OCI-LY7 (cell line): ENCODE results near the gene TXNDC2.

ENCODE experiments used
- EZH2phosphoT487 ChIP-seq: fragments of 200-600 bp; sonication (generic); IDR thresholded peaks from 2 replicates; pipeline ENCODE4 v1.6.1; 2018; ENCODE audit warnings: low read depth, borderline replicate concordance, mild to moderate bottlenecking, mixed run types, antibody characterized with exemption, low read length, moderate library complexity, mixed read lengths
- TF ChIP-seq, protein P1 (sequence below): fragments of 200-600 bp; sonication (generic); conservative IDR thresholded peaks from 2 replicates; pipeline ENCODE4 v1.5.1; 2014; ENCODE audit warnings: mild to moderate bottlenecking, antibody characterized with exemption, low read length, moderate library complexity, mixed read lengths

DNA sequence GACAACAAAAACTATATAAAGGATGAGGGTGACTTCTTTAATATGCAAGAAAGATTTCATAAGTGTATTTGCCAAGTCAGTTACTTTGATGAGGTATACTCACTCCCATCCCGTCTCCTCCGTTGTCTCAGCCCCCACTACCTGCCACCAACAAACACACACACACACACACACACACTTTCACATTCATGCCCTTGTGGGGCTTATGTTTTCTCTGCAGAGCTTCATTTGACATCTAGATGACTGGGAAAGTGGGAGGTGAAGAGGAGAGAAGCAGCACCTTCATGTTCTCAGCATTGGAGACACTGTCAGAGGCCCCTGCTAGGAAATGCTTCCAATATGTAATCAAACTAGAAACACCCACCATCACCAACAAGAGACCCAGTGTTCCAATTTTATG is 22.5 kb upstream of the TXNDC2 start:
- TF ChIP-seq, protein P1, sequence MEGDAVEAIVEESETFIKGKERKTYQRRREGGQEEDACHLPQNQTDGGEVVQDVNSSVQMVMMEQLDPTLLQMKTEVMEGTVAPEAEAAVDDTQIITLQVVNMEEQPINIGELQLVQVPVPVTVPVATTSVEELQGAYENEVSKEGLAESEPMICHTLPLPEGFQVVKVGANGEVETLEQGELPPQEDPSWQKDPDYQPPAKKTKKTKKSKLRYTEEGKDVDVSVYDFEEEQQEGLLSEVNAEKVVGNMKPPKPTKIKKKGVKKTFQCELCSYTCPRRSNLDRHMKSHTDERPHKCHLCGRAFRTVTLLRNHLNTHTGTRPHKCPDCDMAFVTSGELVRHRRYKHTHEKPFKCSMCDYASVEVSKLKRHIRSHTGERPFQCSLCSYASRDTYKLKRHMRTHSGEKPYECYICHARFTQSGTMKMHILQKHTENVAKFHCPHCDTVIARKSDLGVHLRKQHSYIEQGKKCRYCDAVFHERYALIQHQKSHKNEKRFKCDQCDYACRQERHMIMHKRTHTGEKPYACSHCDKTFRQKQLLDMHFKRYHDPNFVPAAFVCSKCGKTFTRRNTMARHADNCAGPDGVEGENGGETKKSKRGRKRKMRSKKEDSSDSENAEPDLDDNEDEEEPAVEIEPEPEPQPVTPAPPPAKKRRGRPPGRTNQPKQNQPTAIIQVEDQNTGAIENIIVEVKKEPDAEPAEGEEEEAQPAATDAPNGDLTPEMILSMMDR, result no peak
- TF ChIP-seq EZH2phosphoT487, result no peak
